ENCODE results near the gene ANKRD27.

- TF ChIP-seq CTCF (conservative IDR thresholded peaks at IDR 0.05) (no peak), EZH2 (IDR thresholded peaks at IDR 0.05; ENCODE audit: low read depth) (no peak)
These were observed 6.0 kb upstream of the ANKRD27 start for GRCh38 chr19:32680986-32681385.

Data from PC-9 (cell line).